SH-SY5Y (cell line): ENCODE results near the gene FNBP1L.

Experiments
- GATA2 ChIP-seq: IDR thresholded peaks from 2 replicates; pipeline ENCODE4 v1.6.1; 2011; ENCODE audit warnings: mild to moderate bottlenecking, low read depth, low read length
- GATA3 ChIP-seq: IDR thresholded peaks from 2 replicates; pipeline ENCODE4 v1.6.1; 2011; ENCODE audit warnings: low read depth, mild to moderate bottlenecking, low read length, moderate library complexity

DNA sequence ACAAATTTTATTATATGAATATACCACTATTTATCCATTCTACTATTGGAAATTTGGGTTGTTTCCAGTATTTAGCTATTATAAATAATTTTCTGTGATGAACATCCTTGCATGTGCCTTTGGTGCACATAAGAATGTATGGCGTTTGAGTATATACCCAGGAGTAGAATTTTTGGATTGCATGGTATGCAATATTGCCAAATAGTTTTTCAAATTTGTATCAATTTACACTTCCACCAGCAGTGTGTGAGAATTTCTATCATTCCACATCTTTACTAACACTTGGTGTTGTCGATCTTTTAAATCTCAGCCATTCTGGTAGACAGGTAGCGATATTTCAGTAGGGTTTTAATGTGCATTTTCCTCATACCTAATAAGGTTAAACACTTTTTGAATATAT, 9.2 kb upstream of the FNBP1L start:
- TF ChIP-seq GATA3 (no peak), GATA2 (no peak)
